SK-N-SH (cell line): ENCODE measurements around the gene FAM131C. TPM values are rescaled to one million over a fixed set of nuclear protein-coding genes. Genes with fewer than 3 reads are reported as not detected.

ENCODE experiments used
- CTCF ChIA-PET: fragments of 300-600, 350-600 bp; formaldehyde crosslinking; extraction: SDS; loops from one replicate; lab custom pipeline; 2021; lab: Yijun Ruan, JAX
- POLR2A ChIA-PET: fragments of 350-600 bp; sonication (Branson Sonifier 250); formaldehyde crosslinking; extraction: SDS; loops from one replicate; lab custom pipeline; 2020; ENCODE audit warnings: antibody characterized with exemption, inconsistent platforms; lab: Yijun Ruan, JAX
- DNase-seq: peaks from one replicate; pipeline ENCODE4 v3.0.0; 2012
- H2AFZ ChIP-seq: fragments of 200-600 bp; sonication (generic); 2 replicates; pipeline ENCODE4 v1.8.1; 2016; ENCODE audit warnings: antibody characterized with exemption, mild to moderate bottlenecking, low read depth
- H3F3A ChIP-seq: fragments of 200-600 bp; sonication (generic); replicated peaks from 2 replicates; pipeline ENCODE3; 2016; ENCODE audit warnings: antibody characterized with exemption, mild to moderate bottlenecking; ENCODE audit not compliant: insufficient read depth
- H3K27ac ChIP-seq, 2 experiments: fragments of 200-500 bp in 1 of 2; fragments of 200-600 bp in 1 of 2; sonication (Bioruptor generic) in 1 of 2; sonication (generic), shearing (Covaris generic) in 1 of 2; 2 replicates each; pipeline versions ENCODE4 v1.5.1 to v1.6.1; 2014 to 2016; ENCODE audit warnings: low read depth in 2 of 2, inconsistent platforms in 1 of 2, low read length in 1 of 2, mild to moderate bottlenecking in 1 of 2, mixed read lengths in 1 of 2
- H3K27me3 ChIP-seq: fragments of 200-600 bp; sonication (generic), shearing (Covaris generic); 2 replicates; pipeline ENCODE4 v1.6.1; 2016; ENCODE audit warnings: mixed run types; ENCODE audit not compliant: insufficient read depth
- H3K36me3 ChIP-seq, 2 experiments: fragments of 200-500 bp in 1 of 2; fragments of 200-600 bp in 1 of 2; sonication (Bioruptor generic) in 1 of 2; sonication (generic) in 1 of 2; replicated peaks in 1 of 2; 2 replicates each; pipeline versions ENCODE3 to v1.5.1; 2014 to 2016; ENCODE audit warnings: low read length in 1 of 2, mild to moderate bottlenecking in 1 of 2; ENCODE audit not compliant: insufficient read depth in 2 of 2, control insufficient read depth in 1 of 2
- H3K4me1 ChIP-seq, 2 experiments: fragments of 200-500 bp in 1 of 2; fragments of 200-600 bp in 1 of 2; sonication (Bioruptor generic) in 1 of 2; sonication (generic), shearing (Covaris generic) in 1 of 2; 2 replicates each; pipeline versions ENCODE4 v1.5.1 to v1.6.1; 2014 to 2016; ENCODE audit warnings: low read depth in 1 of 2, low read length in 1 of 2, mixed run types in 1 of 2; ENCODE audit not compliant: insufficient read depth in 2 of 2, control insufficient read depth in 1 of 2
- H3K4me2 ChIP-seq: fragments of 200-600 bp; sonication (generic), shearing (Covaris generic); 2 replicates; pipeline ENCODE4 v1.6.1; 2017; ENCODE audit warnings: mixed run types
- H3K4me3 ChIP-seq, 2 experiments: fragments of 200-500 bp in 1 of 2; fragments of 200-600 bp in 1 of 2; sonication (Bioruptor generic) in 1 of 2; sonication (generic), shearing (Covaris generic) in 1 of 2; 2 replicates each; pipeline versions ENCODE4 v1.5.1 to v1.8.1; 2014 to 2016; ENCODE audit warnings: low read depth in 2 of 2, inconsistent platforms in 1 of 2, low read length in 1 of 2, mild to moderate bottlenecking in 1 of 2, mixed read lengths in 1 of 2, moderate library complexity in 1 of 2
- H3K79me2 ChIP-seq: fragments of 200-600 bp; sonication (generic); 2 replicates; pipeline ENCODE4 v1.8.1; 2017; ENCODE audit warnings: mild to moderate bottlenecking; ENCODE audit not compliant: insufficient read depth
- H3K9ac ChIP-seq: fragments of 200-600 bp; sonication (generic); 2 replicates; pipeline ENCODE4 v1.6.1; 2017; ENCODE audit warnings: mixed run types
- H3K9me2 ChIP-seq: fragments of 200-600 bp; sonication (generic); 2 replicates; pipeline ENCODE4 v1.6.1; 2017; ENCODE audit warnings: mixed run types
- H3K9me3 ChIP-seq: fragments of 200-600 bp; sonication (generic); 2 replicates; pipeline ENCODE4 v1.6.1; 2017; ENCODE audit warnings: mixed run types, mild to moderate bottlenecking, moderate library complexity
- H4K20me1 ChIP-seq: fragments of 200-600 bp; sonication (generic); 2 replicates; pipeline ENCODE4 v1.6.1; 2017; ENCODE audit warnings: mild to moderate bottlenecking, mixed run types; ENCODE audit not compliant: insufficient read depth
- CHD2 ChIP-seq: fragments of 150-350 bp; IDR thresholded peaks from 2 replicates; pipeline ENCODE4 v1.6.1; 2018; ENCODE audit warnings: low read length; ENCODE audit not compliant: partially characterized antibody
- ELF1 ChIP-seq: IDR thresholded peaks from 2 replicates; pipeline ENCODE4 v1.4.0; 2012
- FOSL2 ChIP-seq: IDR thresholded peaks from 2 replicates; pipeline ENCODE4 v1.4.0; 2012; ENCODE audit warnings: low read depth, mild to moderate bottlenecking, moderate library complexity, borderline replicate concordance
- GATA2 ChIP-seq: sonication (generic); formaldehyde crosslinking; IDR thresholded peaks from 2 replicates; pipeline ENCODE4 v1.5.0; 2020; ENCODE audit warnings: mild to moderate bottlenecking, missing genetic modification reagents
- JUND ChIP-seq: IDR thresholded peaks from 2 replicates; pipeline ENCODE4 v1.4.0; 2012
- NRF1 ChIP-seq: IDR thresholded peaks from 2 replicates; pipeline ENCODE4 v1.6.1; 2012; ENCODE audit warnings: low read depth, mild to moderate bottlenecking, low read length
- POLR2AphosphoS5 ChIP-seq: IDR thresholded peaks from 2 replicates; pipeline ENCODE4 v1.6.1; 2012; ENCODE audit warnings: low read depth, low read length
- RCOR1 ChIP-seq: fragments of 150-350 bp; IDR thresholded peaks from 2 replicates; pipeline ENCODE4 v1.6.1; 2017; ENCODE audit warnings: antibody characterized with exemption, low read length
- RXRA ChIP-seq: IDR thresholded peaks from 2 replicates; pipeline ENCODE4 v1.4.0; 2012; ENCODE audit warnings: low read depth, mild to moderate bottlenecking, borderline replicate concordance
- SMC3 ChIP-seq: IDR thresholded peaks from 2 replicates; pipeline ENCODE4 v1.6.1; 2012; ENCODE audit warnings: low read depth, low read length, improper control_type of control experiment
- TCF12 ChIP-seq: IDR thresholded peaks from 2 replicates; pipeline ENCODE4 v1.4.0; 2012
- TEAD4 ChIP-seq: IDR thresholded peaks from 2 replicates; pipeline ENCODE4 v1.4.0; 2012; ENCODE audit warnings: mild to moderate bottlenecking, borderline replicate concordance; ENCODE audit not compliant: insufficient read depth
- USF1 ChIP-seq: IDR thresholded peaks from 2 replicates; pipeline ENCODE4 v1.4.0; 2012; ENCODE audit warnings: low read depth, borderline replicate concordance
- YY1 ChIP-seq: IDR thresholded peaks from 2 replicates; pipeline ENCODE4 v1.4.0; 2012; ENCODE audit warnings: low read depth, mild to moderate bottlenecking
- ZBTB33 ChIP-seq: IDR thresholded peaks from 2 replicates; pipeline ENCODE4 v1.4.0; 2012; ENCODE audit warnings: low read depth, borderline replicate concordance
- WGBS: methylation state at CpG from one replicate; pipeline ENCODE4 v1.1.6; 2017; ENCODE audit warnings: low lambda C conversion rate; 5-methylcytosine and 5-hydroxymethylcytosine counted together
- polyA plus RNA-seq, 3 experiments: library from polyadenylated mRNA; depleted of rRNA; stranded (reverse); fragments of >200 nt; gene quantifications; 2 replicates each; pipeline ENCODE4 v1.2.3, GENCODE V29; 2012
- TF ChIP-seq, protein P1 (sequence below): IDR thresholded peaks from 2 replicates; pipeline ENCODE4; 2012

FAM131C gene
- polyA plus RNA-seq, 1 of the 3 experiments (the other 2 are of a cell fraction): 1.6 TPM

DNA sequence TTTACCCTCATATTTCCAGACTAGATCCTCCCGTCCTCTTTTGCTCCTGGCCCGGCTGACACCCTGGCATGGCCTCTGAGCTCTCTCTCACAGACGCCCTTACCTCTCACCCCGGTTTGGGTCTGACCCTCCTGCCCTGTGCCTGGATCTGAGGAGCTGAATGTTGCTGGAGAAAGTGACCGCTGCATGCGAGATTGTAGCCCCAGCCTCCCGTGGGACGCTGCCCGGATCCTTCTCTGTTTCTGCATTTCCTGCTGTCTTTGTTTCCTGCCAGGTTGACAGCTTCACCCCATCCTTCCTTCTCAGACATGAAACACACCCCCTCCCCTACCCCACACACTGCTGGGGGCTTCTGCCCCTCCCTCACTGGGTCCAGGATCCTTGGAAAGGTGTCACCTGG lies 9.5 kb downstream of the FAM131C start:
- no peak overlapping the region for H2AFZ ChIP-seq
- CTCF ChIA-PET: interaction anchor here (0.9 to 5.0 kb wide), 7 partner anchors 8 to 139 kb away, joined by 3 to 24 read pairs (median 6); partner anchors contain the start of gene FAM131C
- POLR2A ChIA-PET: no interaction called here

More for the DNA sequence above, 9.5 kb downstream of the FAM131C start:
- no peak overlapping the region for H3K9ac ChIP-seq
- peaks cover 0 to 4% of the 10 kb centered on the region in 2 experiments; a peak in 1 of 4 replicates for H3K4me1 ChIP-seq
- H3K9me2 ChIP-seq: no peaks in the 10 kb centered on the region
- H3K36me3 ChIP-seq: no peaks in the 10 kb centered on the region
- no peaks in the 10 kb centered on the region for H3K9me3 ChIP-seq
- no peak for TF ChIP-seq RCOR1
- TF ChIP-seq ZBTB33: no peak
- TF ChIP-seq NRF1: no peak
- TF ChIP-seq GATA2 (CRISPR knock-in tag): no peak
- TF ChIP-seq POLR2AphosphoS5: no peak
- no peak for TF ChIP-seq FOSL2
- TF ChIP-seq, protein P1, sequence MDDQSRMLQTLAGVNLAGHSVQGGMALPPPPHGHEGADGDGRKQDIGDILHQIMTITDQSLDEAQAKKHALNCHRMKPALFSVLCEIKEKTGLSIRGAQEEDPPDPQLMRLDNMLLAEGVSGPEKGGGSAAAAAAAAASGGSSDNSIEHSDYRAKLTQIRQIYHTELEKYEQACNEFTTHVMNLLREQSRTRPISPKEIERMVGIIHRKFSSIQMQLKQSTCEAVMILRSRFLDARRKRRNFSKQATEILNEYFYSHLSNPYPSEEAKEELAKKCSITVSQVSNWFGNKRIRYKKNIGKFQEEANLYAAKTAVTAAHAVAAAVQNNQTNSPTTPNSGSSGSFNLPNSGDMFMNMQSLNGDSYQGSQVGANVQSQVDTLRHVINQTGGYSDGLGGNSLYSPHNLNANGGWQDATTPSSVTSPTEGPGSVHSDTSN: no peak
- no peak for TF ChIP-seq ELF1
- TF ChIP-seq USF1: no peak
- TF ChIP-seq SMC3: no peak
- no peak for TF ChIP-seq CHD2
- TF ChIP-seq RXRA: no peak
- TF ChIP-seq JUND: no peak
- no peak for TF ChIP-seq TCF12
- no peak for TF ChIP-seq YY1
- TF ChIP-seq TEAD4: no peak
- TF ChIP-seq, all 33 proteins: peak for 0
- H3K27me3 ChIP-seq: no peaks in the 10 kb centered on the region
- no peak for DNase-seq
- no peak overlapping the region for H3K4me2 ChIP-seq
- peaks cover 3% of the 10 kb centered on the region for H3F3A ChIP-seq
- no peaks in the 10 kb centered on the region for H3K79me2 ChIP-seq
- WGBS: 68% methylated on average over 9 of the region's 9 CpGs
- H4K20me1 ChIP-seq: no peaks in the 10 kb centered on the region
- H3K4me3 ChIP-seq: no peak overlapping the region
- H3K27ac ChIP-seq: no peak overlapping the region
